ENCODE data around the gene MARCHF10.
"Not testable (repeated sequence)": the region's sequence is repeated elsewhere in the genome, so short reads cannot be mapped to it uniquely, and the experiment has no call there.

Gene MARCHF10, protein sequence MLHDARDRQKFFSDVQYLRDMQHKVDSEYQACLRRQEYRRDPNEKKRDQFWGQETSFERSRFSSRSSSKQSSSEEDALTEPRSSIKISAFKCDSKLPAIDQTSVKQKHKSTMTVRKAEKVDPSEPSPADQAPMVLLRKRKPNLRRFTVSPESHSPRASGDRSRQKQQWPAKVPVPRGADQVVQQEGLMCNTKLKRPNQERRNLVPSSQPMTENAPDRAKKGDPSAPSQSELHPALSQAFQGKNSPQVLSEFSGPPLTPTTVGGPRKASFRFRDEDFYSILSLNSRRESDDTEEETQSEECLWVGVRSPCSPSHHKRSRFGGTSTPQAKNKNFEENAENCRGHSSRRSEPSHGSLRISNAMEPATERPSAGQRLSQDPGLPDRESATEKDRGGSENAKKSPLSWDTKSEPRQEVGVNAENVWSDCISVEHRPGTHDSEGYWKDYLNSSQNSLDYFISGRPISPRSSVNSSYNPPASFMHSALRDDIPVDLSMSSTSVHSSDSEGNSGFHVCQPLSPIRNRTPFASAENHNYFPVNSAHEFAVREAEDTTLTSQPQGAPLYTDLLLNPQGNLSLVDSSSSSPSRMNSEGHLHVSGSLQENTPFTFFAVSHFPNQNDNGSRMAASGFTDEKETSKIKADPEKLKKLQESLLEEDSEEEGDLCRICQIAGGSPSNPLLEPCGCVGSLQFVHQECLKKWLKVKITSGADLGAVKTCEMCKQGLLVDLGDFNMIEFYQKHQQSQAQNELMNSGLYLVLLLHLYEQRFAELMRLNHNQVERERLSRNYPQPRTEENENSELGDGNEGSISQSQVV

GRCh38 chr17:62807812-62808575, at the start of gene MARCHF10:
TSS of gene MARCHF10 (minus strand) at chr17:62808314. CDS start at chr17:62801735, 6,579 bp downstream.
- no peak for DNase-seq (ENCODE audit: low read depth in 2 of 2)

GRCh38 chr17:62857526-62857925, 49.4 kb upstream of the MARCHF10 start:
- no peak for DNase-seq (ENCODE audit: low read depth in 2 of 2)

DNA sequence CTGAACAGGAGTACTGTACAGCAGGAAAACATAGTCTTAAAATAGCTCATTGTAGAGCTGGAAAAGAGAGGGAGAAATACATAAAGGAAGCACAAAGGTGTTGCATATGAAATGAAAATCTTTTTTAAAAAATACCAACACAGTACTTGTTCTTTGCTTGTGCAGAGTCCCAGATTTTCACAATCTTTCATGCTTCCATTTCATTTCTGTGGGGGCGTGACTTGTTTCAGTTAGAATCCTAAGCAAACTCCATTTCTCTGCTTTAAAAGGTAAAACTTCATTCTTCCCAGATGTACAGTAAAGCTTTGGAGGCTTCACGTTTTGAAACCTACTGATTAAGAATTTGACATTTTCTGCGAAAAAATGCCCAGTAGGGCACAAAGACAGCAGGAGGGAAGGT, 48.5 kb upstream of the MARCHF10 start:
- no peak for DNase-seq (ENCODE audit: low read depth in 2 of 2)

GRCh38 chr17:62855156-62855555, 47.0 kb upstream of the MARCHF10 start:
- no peak for DNase-seq (ENCODE audit: low read depth in 2 of 2)

DNA sequence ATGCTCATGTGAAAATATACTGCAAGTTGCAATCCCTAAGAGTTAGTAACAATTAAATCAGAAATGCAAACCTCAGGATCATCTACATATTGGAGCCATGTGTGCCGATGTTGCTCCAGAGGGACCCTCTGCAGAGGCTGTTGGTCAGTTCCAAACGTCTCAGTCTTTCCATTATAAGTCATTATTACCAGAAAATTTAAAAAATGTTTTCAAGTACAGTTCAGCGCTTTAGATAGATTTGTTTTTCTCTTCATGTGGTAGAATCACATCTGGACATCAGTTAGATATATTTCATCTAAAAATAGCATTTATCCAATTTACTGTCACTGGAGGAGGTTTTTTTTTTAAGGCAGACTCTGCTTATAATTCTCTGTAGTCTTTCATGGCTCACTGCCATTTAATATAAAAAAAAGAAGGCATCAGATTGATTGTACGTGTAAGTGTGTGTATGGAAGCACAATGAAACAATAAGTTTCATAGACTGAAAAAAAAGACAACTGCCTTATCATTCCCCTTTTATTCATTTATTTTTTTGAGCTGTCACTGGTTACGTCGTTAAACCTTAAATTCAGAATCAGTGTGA, 46.1 kb upstream of the MARCHF10 start:
- no peak for DNase-seq (ENCODE audit: low read depth in 2 of 2)

DNA sequence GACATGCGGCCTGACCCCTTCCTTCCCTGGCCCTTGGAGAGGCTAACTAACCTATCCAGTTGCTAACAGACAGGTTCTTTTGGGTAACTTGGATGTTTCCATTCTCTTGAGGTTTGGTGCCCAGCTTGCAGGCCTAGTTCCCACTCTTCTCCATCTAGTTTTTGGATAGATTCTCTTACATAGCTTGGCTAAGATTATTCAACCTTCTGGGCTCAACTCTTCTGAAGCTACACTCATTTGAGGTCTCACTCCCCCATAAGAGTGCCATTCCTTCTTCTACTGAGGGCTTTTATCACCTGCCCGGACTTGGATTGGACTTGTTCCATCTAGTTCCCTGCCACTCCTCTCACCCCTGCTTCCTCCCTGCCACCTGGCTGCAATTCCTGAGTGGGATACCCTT, 44.1 kb upstream of the MARCHF10 start:
- no peak for DNase-seq (ENCODE audit: low read depth in 2 of 2)

DNA sequence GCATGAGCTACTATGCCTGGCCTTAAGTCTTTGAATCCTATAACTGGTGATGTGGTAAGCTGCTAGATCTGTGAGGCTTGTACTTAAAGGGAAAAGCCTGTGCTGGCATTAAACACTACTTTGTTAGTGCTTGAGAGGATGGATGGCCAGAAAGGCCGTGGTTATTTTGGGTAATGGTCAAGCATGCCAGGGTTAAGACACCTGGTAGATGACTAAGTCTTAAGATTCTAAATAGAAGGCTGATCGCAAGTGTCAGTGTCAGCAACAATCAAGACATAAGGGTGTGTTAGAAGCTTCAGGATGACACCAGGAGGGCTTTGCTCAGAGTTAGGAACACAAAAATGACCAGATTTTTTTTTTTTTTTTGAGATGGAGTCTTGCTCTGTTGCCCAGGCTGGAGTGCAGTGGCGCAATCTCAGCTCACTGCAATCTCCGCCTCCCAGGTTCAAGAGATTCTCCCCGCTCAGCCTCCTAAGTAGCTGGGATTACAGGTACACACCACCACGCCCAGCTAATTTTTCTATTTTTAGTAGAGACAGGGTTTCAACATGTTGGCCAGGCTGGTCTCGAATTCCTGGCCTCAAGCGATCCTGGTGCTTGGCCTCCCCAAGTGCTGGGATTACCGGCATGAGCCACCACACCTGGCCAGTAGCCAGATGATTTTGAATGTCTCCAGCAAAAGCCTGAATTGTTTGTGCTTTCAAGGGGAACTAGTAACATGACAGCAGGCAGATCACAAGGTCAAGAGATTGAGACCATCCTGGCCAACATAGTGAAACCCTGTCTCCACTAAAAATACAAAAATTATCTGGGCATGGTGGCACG, 41.7 kb upstream of the MARCHF10 start:
- DNase-seq (ENCODE audit: low read depth in 2 of 2): not testable (repeated sequence)

- DNase-seq (ENCODE audit: low read depth in 2 of 2): no peak
Measured at GRCh38 chr17:62848334-62848733, 40.2 kb upstream of the MARCHF10 start.

DNA sequence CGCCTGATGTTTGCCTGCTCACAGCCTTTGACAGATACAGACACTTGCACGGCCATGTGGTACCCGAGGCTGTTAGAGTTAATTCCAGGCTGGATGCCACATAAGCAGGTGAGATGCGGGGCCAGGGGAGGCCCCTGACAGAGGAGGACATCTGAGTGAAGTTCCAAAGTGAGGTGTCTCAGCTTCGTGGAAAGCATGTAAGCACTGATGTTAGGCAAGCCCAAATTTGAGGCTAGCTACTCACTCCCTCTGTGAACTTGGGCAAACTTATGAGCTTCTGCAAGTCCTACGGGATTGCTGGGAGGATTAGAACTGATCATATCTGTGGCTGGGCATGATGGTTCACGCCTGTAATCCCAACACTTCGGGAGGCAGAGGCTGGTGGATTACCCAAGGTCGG, 39.3 kb upstream of the MARCHF10 start:
- DNase-seq (ENCODE audit: low read depth in 2 of 2): no peak

- DNase-seq (ENCODE audit: low read depth in 2 of 2): no peak
Measured at GRCh38 chr17:62840871-62841270, 32.8 kb upstream of the MARCHF10 start.

- DNase-seq (ENCODE audit: low read depth in 2 of 2): not testable (repeated sequence)
Measured at GRCh38 chr17:62833816-62834215, 25.7 kb upstream of the MARCHF10 start.

GRCh38 chr17:62832405-62832804, 24.3 kb upstream of the MARCHF10 start:
- no peak for DNase-seq (ENCODE audit: low read depth in 2 of 2)

DNA sequence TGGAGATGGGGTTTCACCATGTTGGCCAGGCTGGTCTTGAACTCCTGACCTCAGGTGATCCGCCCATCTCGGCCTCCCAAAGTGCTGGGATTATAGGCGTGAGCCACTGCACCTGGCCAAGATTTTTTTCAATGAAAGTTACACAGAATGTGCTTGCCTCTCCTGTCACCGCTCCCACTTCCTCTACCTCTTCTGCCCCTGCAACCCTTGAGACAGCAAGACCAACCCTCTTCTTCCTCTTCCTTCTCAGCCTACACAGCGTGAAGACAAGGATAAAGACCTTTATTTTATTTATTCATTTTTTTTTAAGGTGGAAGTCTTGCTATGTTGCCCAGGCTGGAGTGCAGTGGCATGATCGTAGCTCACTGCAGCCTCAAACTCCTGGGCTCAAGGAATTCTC, 23.0 kb upstream of the MARCHF10 start:
- DNase-seq (ENCODE audit: low read depth in 2 of 2): not testable (repeated sequence)

DNA sequence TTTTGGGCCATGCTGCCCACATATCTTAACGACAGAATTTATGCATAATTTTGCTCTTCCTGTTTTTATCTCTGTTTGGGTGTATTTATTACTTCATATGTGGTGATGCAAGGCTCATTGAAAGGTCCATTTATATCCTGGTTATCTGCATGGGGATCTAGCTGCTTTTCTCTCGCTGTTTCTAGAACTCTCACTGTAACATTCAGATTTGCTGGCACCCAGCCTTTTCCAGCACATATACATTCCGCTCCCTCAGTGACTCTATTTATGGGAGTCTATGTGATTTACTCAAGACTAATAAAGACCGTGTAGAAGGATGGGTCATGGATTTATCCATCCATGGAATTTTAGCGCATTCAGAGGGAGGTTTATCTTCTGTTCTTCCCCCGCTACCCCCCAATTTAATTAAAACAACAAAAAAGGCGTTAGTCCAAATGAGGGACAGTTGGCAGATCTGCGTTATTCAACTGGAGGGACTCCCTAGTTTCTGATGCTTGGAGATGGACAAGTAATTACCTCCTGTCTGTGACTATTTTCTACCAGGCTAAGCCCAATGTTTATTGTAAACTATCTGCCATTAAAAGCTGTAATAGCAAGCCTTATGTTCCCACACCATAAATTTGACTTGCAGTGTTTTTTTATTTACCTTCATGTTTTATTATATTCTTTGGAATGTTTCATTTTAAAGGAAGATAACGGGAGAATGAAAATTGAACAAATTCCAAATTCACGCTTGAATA, 19.8 kb upstream of the MARCHF10 start:
- no peak for DNase-seq (ENCODE audit: low read depth in 2 of 2)

- DNase-seq (ENCODE audit: low read depth in 2 of 2): no peak
Measured at GRCh38 chr17:62826956-62827355, 18.8 kb upstream of the MARCHF10 start.

DNA sequence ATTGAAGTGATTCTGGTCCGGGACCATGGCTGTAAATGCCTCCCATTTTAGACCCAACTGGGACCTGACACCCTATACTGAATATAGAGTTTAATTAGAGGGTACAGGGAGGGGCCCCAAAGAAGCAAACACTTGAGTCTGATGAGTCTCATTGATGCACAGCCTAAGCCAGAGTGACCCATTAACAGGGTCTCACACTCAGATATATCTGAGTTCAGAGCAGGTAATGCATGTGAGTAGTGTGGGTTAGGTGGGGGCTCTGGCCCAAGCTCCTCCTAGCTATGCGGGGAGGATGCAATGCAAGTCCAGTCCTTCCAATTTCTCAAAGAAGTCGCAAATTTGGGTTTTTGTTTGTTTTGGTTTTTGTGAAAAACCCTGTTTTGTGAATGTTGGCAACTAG, 17.1 kb upstream of the MARCHF10 start:
- no peak for DNase-seq (ENCODE audit: low read depth in 2 of 2)

- no peak for DNase-seq (ENCODE audit: low read depth in 2 of 2)
Measured at GRCh38 chr17:62824290-62825131, 16.4 kb upstream of the MARCHF10 start.

GRCh38 chr17:62823111-62823893, 15.2 kb upstream of the MARCHF10 start:
- DNase-seq (ENCODE audit: low read depth in 2 of 2): no peak

All from stimulated activated CD8-positive, alpha-beta memory T cell treated with anti-CD3 and anti-CD28 coated beads, Interleukin-7, amount 100 ng/mL, for 1 hour (primary cell).